Epidermal melanocyte (primary cell): Measurements from ENCODE around the gene NKX2-3.

ENCODE experiments used
- DNase-seq: peaks from one replicate; pipeline ENCODE4 v3.0.0; 2011; ENCODE audit warnings: low spot score; ENCODE audit not compliant: insufficient read length

The NKX2-3 gene

GRCh38 chr10:99526861-99527504, 5.8 kb upstream of the NKX2-3 start:
- no peak for DNase-seq

- DNase-seq, result no peak
Observed at GRCh38 chr10:99527526-99528493, 4.9 kb upstream of the NKX2-3 start.

- DNase-seq, result no peak
Observed at GRCh38 chr10:99528494-99529441, 4.0 kb upstream of the NKX2-3 start.

GRCh38 chr10:99529591-99530107, 3.1 kb upstream of the NKX2-3 start:
- DNase-seq, result no peak

GRCh38 chr10:99530108-99531025, 2.4 kb upstream of the NKX2-3 start:
- no peak for DNase-seq

- no peak for DNase-seq
Observed at GRCh38 chr10:99531026-99531695, 1.6 kb upstream of the NKX2-3 start.

- no peak for DNase-seq
Observed at GRCh38 chr10:99531696-99532593, 797 bp upstream of the NKX2-3 start.

- DNase-seq, result no peak
Observed at GRCh38 chr10:99533496-99534449, 1.0 kb downstream of the NKX2-3 start.

GRCh38 chr10:99534450-99534938, 1.8 kb downstream of the NKX2-3 start:
- DNase-seq, result no peak

GRCh38 chr10:99534939-99535763, 2.4 kb downstream of the NKX2-3 start:
- DNase-seq, result no peak

GRCh38 chr10:99535764-99536337, 3.1 kb downstream of the NKX2-3 start:
- no peak for DNase-seq

- DNase-seq, result no peak
Observed at GRCh38 chr10:99536338-99537085, 3.8 kb downstream of the NKX2-3 start.

- DNase-seq, result no peak
Observed at GRCh38 chr10:99537086-99537988, 4.6 kb downstream of the NKX2-3 start.
